Mononuclear cell (primary cell): ENCODE results near the gene FOXO4. TPM values are rescaled to one million over a fixed set of nuclear protein-coding genes. Genes with fewer than 3 reads are reported as not detected.

Source experiments
- H3K27me3 ChIP-seq: 2 replicates; pipeline ENCODE4 v1.6.0; 2011; ENCODE audit warnings: low read length, control low read depth; ENCODE audit not compliant: insufficient read depth
- H3K4me1 ChIP-seq: 2 replicates; pipeline ENCODE4 v1.5.1; 2011; ENCODE audit warnings: mild to moderate bottlenecking, low read length, control low read depth; ENCODE audit not compliant: insufficient read depth
- H3K4me3 ChIP-seq: 2 replicates; pipeline ENCODE4 v1.5.1; 2011; ENCODE audit warnings: mild to moderate bottlenecking, low read length, moderate library complexity
- H3K9me3 ChIP-seq: 2 replicates; pipeline ENCODE4 v1.5.1; 2011; ENCODE audit warnings: low read depth, mild to moderate bottlenecking, control low read depth, low read length
- total RNA-seq: library from RNA; depleted of rRNA; stranded (reverse); fragments of >200 nt; gene quantifications from one replicate; pipeline ENCODE4 v1.2.3, GENCODE V29; 2012

FOXO4 gene
- total RNA-seq, 1 donor = 14.0 TPM

GRCh38 chrX:71109051-71109450, 13.4 kb downstream of the FOXO4 start:
- Histone ChIP-seq H3K27me3 (no peaks in the 10 kb centered on the region), H3K4me3 (peak overlapping the region; percentile 78), H3K4me1 (peaks cover 74% of the 10 kb centered on the region), H3K9me3 (no peaks in the 10 kb centered on the region)

DNA sequence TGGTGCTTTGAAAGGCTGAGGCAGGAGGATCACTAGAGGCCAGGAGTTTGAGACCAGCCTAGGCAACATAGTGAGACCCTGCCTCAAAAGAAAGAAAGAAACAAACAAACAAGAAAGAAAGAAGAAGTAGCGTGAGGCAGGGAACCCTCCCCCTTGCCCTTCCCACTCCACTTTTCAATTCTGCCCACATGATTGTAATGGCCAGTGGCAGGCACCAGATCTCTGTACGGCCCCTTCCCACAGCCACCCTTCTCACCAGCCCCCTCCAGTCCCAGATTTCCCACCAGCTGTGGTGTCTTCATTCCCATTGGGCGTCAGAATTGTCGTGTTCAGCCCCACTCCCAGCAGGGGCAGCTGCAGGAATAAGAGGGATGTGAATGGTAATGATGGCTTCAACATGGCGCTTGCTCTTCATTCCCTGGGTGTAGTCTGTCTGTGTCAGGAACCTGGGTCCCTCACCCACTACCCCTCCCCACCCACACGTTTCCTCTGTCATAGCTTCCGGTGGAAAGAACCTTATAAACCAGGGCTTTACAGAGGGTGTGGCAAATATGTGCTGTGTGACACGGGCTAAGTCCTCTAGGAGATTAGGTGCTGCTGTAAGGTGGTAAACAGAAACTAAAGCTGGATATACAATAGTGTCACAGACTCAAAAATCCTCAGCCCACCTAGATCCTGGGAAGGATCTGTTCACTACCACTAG, 15.6 kb downstream of the FOXO4 start, which contains the start of gene IL2RG:
Gene IL2RG (minus strand): TSS at position 437 of the 703 bp plus-strand sequence. CDS start 38 bp downstream, at position 399.
- H3K9me3 ChIP-seq = no peaks in the 10 kb centered on the region
- H3K27me3 ChIP-seq = no peaks in the 10 kb centered on the region
- H3K4me1 ChIP-seq = peaks cover 53% of the 10 kb centered on the region
- peak within 1 kb of the TSS; percentile 78 for H3K4me3 ChIP-seq

GRCh38 chrX:71111921-71112431, 16.3 kb downstream of the FOXO4 start:
- H3K9me3 ChIP-seq = no peaks in the 10 kb centered on the region
- no peaks in the 10 kb centered on the region for H3K27me3 ChIP-seq
- H3K4me1 ChIP-seq = peaks cover 48% of the 10 kb centered on the region
- peak overlapping the region; percentile 78 for H3K4me3 ChIP-seq

DNA sequence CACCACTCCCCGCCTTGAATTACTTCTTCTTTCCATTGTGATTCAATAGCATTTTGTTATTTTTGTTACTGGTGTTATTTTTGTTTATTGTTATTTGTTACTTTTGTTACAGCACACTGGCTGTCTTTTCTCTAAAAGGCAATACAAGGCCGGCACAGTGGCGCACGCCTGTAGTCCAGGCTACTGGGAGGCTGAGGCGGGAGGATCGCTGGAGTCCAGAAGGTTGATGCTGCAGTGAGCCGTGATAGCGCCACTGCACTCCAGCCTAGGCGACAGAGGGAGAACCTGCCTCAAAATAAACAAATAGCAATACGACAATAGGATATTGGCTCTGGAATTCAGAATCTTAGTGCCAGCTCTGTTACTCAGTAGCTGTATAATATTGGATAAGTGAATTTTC, 21.7 kb downstream of the FOXO4 start:
- Histone ChIP-seq H3K9me3 (no peaks in the 10 kb centered on the region), H3K4me3 (no peak overlapping the region), H3K4me1 (peaks cover 33% of the 10 kb centered on the region), H3K27me3 (no peaks in the 10 kb centered on the region)

DNA sequence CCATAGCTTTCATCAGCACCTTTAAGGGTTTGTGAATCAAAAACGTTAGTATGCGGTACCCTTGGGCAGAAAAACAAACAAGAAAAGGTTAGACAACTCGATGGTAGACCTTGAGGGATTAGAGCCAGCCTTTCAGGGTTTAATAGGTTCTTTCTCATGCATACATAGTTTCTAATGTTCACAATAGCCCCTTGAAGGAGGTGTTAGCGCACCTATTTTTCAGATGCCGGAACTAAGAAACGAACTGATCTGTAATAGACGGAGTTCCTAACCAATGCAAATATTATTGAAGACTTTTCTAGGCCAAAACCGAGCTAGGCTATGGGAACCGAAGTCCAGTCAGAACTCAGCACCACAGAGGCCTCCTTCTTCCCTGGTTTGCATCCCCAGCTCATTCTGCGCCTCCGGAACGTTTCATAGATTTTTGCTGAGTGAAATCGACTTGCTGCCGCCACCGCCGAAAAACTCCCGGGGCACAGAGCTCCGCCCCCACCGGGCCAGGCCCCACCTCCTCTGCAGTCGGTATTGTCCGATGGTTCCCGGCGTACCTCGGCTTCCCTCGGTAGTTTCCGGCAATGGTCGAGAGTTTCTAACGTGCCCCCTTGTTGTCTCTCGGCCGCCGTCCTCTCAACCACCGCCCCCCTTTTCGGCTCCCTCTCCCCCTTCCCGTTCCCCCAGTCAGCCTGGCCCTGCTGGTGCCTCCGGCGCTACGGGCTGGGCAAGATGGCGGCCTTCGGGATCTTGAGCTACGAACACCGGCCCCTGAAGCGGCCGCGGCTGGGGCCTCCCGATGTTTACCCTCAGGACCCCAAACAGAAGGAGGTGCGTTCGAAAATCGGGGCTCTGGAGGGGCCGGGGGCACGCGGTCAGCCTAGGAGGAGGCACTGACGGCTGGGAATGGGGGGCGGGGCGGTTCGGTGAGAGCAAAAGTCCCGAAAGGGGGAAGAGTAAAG, 22.7 kb downstream of the FOXO4 start, which contains the start of gene MED12:
Gene MED12 (plus strand): TSS at position 565 of the 953 bp plus-strand sequence. CDS start 159 bp downstream, at position 724.
- Histone ChIP-seq H3K9me3 (no peaks in the 10 kb centered on the region), H3K4me3 (peak within 1 kb of the TSS; percentile 66), H3K27me3 (no peaks in the 10 kb centered on the region), H3K4me1 (peaks cover 24% of the 10 kb centered on the region)

- H3K27me3 ChIP-seq = no peaks in the 10 kb centered on the region
- H3K9me3 ChIP-seq = no peaks in the 10 kb centered on the region
- H3K4me1 ChIP-seq = peaks cover 22% of the 10 kb centered on the region
- H3K4me3 ChIP-seq = peak overlapping the region; percentile 66
These were observed 23.4 kb downstream of the FOXO4 start for GRCh38 chrX:71118985-71119535.

DNA sequence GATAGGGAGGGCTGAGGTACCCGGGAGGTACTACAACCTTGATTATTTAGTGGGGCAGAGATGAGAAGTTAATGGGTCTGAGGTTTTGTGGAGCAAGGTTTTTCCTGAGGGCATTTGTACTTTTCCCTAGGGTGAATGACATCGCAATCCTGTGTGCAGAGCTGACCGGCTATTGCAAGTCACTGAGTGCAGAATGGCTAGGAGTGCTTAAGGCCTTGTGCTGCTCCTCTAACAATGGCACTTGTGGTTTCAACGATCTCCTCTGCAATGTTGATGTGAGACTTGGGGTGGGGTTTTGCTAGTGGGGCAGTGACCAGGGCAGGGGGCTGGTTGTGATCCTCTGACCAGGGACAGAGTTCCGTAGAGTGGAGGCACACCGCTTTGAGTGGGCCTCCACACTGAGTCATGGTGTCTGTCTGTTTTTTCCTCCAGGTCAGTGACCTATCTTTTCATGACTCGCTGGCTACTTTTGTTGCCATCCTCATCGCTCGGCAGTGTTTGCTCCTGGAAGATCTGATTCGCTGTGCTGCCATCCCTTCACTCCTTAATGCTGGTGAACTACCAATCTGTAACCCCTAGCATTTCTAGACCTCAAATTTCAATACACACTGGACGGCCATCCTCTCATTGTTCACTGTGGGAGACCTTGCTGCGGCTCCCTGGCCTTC, 32.6 kb downstream of the FOXO4 start:
- no peaks in the 10 kb centered on the region for H3K27me3 ChIP-seq
- H3K9me3 ChIP-seq = no peaks in the 10 kb centered on the region
- H3K4me1 ChIP-seq = no peaks in the 10 kb centered on the region
- no peak overlapping the region for H3K4me3 ChIP-seq

DNA sequence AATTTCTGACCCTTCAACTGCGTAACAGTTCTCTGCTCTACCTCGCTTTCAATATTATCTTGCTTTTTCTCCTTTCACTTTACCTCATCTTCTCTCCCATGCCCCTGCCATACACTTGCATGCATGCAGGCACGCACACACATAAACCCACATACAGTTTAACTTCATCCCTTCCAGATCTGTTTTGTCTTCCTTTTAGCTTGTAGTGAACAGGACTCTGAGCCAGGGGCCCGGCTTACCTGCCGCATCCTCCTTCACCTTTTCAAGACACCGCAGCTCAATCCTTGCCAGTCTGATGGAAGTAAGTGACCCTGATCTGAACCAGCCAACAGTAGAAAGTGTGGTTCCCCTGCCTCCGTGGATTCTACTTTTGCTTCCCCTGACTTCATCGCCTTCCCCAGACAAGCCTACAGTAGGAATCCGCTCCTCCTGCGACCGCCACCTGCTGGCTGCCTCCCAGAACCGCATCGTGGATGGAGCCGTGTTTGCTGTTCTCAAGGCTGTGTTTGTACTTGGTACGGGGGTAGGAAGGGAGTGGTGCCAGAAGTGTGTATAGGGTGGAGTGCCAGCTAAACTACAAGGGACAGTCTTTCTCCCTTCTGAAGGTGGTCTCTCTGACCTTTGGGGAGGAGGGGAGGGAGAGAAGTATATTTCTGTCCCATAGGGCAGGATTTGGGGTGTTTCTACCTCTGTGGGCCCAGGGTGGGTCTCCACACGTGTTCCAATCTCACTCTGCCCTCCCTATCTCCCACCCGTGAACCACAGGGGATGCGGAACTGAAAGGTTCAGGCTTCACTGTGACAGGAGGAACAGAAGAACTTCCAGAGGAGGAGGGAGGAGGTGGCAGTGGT, 33.5 kb downstream of the FOXO4 start:
- no peaks in the 10 kb centered on the region for H3K4me1 ChIP-seq
- no peaks in the 10 kb centered on the region for H3K9me3 ChIP-seq
- H3K4me3 ChIP-seq = no peak overlapping the region
- H3K27me3 ChIP-seq = no peaks in the 10 kb centered on the region

DNA sequence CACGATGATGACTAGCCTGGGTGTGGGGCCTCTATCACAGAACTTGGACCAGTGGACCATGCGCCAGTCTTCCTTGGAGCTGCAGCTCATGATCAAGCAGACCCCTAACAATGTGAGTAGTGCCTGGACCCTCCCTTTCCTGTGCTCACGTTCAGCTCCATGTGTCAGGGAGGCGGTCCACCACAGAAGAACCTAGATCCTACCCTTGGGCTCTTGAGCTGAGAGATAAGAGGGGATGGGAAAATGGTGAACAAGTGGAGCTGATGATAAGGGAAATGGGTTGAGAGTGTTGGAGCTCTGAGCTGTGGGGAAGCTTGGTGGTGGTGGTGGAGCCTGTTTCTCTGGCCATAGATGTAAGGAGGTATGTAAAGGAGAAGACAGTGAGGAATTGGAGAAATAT, 35.9 kb downstream of the FOXO4 start:
- Histone ChIP-seq H3K9me3 (no peaks in the 10 kb centered on the region), H3K27me3 (no peaks in the 10 kb centered on the region), H3K4me1 (no peaks in the 10 kb centered on the region), H3K4me3 (no peak overlapping the region)

DNA sequence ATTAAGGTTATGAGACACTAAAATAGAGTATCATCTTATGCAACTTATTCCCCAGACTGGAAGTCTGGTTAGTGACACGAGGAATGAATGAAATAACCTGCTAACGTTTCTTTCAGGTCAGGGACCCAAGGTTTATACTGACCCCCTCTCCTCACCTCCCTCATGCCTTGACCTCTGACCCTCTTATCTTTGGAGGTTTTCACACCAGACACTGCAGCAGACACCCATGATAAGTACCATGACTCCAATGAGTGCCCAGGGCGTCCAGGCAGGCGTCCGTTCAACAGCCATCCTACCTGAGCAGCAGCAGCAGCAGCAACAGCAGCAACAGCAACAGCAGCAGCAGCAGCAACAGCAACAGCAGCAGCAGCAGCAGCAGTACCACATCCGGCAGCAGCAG, 44.8 kb downstream of the FOXO4 start:
- H3K4me3 ChIP-seq = no peak overlapping the region
- peaks cover 2% of the 10 kb centered on the region for H3K4me1 ChIP-seq
- no peaks in the 10 kb centered on the region for H3K27me3 ChIP-seq
- no peaks in the 10 kb centered on the region for H3K9me3 ChIP-seq

GRCh38 chrX:71143508-71143907, 47.9 kb downstream of the FOXO4 start:
- no peaks in the 10 kb centered on the region for H3K27me3 ChIP-seq
- H3K9me3 ChIP-seq = no peaks in the 10 kb centered on the region
- H3K4me1 ChIP-seq = peaks cover 12% of the 10 kb centered on the region
- H3K4me3 ChIP-seq = no peak overlapping the region

GRCh38 chrX:71144651-71145050, 49.0 kb downstream of the FOXO4 start, which contains the start of gene NLGN3:
NLGN3 (plus strand) TSS chrX:71144841; CDS start chrX:71147750, 2,909 bp downstream.
- Histone ChIP-seq H3K4me1 (peaks cover 12% of the 10 kb centered on the region), H3K9me3 (no peaks in the 10 kb centered on the region), H3K27me3 (no peaks in the 10 kb centered on the region), H3K4me3 (no peak within 1 kb of the TSS)

GRCh38 chrX:71147496-71148277, 52.0 kb downstream of the FOXO4 start:
- H3K4me1 ChIP-seq = peaks cover 12% of the 10 kb centered on the region
- H3K9me3 ChIP-seq = no peaks in the 10 kb centered on the region
- no peaks in the 10 kb centered on the region for H3K27me3 ChIP-seq
- no peak overlapping the region for H3K4me3 ChIP-seq
